Chondrocyte (in vitro differentiated cells): ENCODE data around the gene SMCHD1. TPM values are rescaled to one million over a fixed set of nuclear protein-coding genes. Genes with fewer than 3 reads are reported as not detected.

Experiments
- DNase-seq: peaks from one replicate; pipeline ENCODE4 v3.0.0; 2021; ENCODE audit warnings: mixed read lengths, low spot score
- H3K27ac Mint-ChIP-seq: one replicate; pipeline ENCODE4 v1.8.0; 2021; ENCODE audit warnings: mild to moderate bottlenecking, moderate library complexity, mixed read lengths; ENCODE audit not compliant: unreplicated experiment
- H3K27me3 Mint-ChIP-seq: 2 replicates; pipeline ENCODE4 v1.8.0; 2021; ENCODE audit warnings: low read depth, mixed read lengths
- H3K36me3 Mint-ChIP-seq: 2 replicates; pipeline ENCODE4 v1.8.0; 2021; ENCODE audit warnings: low read depth, mixed read lengths
- H3K4me1 Mint-ChIP-seq: 2 replicates; pipeline ENCODE4 v1.8.0; 2021; ENCODE audit warnings: low read depth, mild to moderate bottlenecking, mixed read lengths
- H3K4me3 Mint-ChIP-seq: one replicate; pipeline ENCODE4 v1.8.0; 2021; ENCODE audit warnings: mild to moderate bottlenecking, moderate library complexity, mixed read lengths; ENCODE audit not compliant: unreplicated experiment
- H3K9me3 Mint-ChIP-seq: 2 replicates; pipeline ENCODE4 v1.8.0; 2021; ENCODE audit warnings: low read depth, mixed read lengths
- long read RNA-seq: library from polyadenylated mRNA; stranded (forward); transcript quantifications from one replicate; pipeline ENCODE4 v2.0.0, GENCODE V29; 2021
- total RNA-seq: library from RNA; stranded (reverse); gene quantifications from 3 replicates; pipeline ENCODE4 v1.2.1, GENCODE V29; 2021
- TF ChIP-seq, protein P1 (sequence below): fragments of 200-600 bp; sonication (generic); IDR thresholded peaks from 2 replicates; pipeline ENCODE4 v1.5.0; 2021; ENCODE audit warnings: antibody characterized with exemption, mild to moderate bottlenecking, moderate library complexity

SMCHD1 gene
- total RNA-seq: 27.3 to 39.8 TPM (median 31.5 TPM) in 3 replicates
- long read RNA-seq, full-length matches to known transcripts: 8 of 15 reads
- long read RNA-seq, partial matches to known transcripts: 5 of 15 reads
- long read RNA-seq, other reads (novel, unspliced or antisense): 2 of 15 reads

DNA sequence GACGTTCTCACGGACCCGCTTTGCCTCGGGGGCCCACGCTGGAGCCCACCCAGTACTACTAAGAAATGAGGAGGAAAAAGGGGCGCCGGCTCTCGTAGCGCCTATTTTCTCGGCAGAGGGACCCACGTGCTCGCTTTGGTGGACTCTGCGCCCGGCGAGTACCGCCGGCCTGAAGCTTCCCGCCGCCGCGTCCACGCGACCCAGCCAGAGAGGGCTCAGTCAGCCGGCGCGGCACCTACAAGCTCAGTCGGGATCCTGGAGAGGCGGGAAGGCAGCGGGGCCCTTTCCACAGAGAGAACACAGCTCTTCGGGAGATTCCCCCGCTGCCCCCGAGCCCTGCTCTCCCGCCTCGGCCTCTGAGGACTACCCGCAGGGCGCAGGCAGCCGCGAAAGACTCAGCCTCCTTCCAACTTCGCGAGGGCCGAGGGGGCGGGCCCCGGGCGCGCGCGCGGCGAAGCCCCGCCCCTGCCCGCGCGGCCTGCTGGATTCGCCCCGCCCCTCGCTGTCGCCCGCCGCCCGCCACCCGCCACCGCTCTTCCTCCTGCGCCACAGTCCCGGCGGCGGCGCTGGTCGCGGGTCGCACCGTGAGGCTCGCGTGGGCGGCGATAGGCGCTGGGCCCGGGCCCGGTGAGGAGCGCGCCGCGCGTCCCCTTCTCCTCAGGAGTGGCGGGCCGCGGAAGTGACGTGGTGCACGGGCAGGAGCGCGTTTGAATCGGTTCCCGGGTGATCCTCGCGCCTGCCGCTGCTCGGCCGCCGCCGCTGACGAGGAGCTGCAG, at the start of gene SMCHD1:
Gene SMCHD1 (plus strand): TSS at position 549 of the 776 bp plus-strand sequence. CDS start 350 bp downstream, outside the sequence.
- Mint-ChIP-seq H3K4me1 (peaks cover 29% of the 10 kb centered on the region), H3K36me3 (no peaks in the 10 kb centered on the region), H3K4me3 (peak within 1 kb of the TSS; percentile 93), H3K27me3 (peaks cover 3% of the 10 kb centered on the region), H3K9me3 (no peaks in the 10 kb centered on the region), H3K27ac (peak within 1 kb of the TSS; percentile 93)
- TF ChIP-seq, protein P1, sequence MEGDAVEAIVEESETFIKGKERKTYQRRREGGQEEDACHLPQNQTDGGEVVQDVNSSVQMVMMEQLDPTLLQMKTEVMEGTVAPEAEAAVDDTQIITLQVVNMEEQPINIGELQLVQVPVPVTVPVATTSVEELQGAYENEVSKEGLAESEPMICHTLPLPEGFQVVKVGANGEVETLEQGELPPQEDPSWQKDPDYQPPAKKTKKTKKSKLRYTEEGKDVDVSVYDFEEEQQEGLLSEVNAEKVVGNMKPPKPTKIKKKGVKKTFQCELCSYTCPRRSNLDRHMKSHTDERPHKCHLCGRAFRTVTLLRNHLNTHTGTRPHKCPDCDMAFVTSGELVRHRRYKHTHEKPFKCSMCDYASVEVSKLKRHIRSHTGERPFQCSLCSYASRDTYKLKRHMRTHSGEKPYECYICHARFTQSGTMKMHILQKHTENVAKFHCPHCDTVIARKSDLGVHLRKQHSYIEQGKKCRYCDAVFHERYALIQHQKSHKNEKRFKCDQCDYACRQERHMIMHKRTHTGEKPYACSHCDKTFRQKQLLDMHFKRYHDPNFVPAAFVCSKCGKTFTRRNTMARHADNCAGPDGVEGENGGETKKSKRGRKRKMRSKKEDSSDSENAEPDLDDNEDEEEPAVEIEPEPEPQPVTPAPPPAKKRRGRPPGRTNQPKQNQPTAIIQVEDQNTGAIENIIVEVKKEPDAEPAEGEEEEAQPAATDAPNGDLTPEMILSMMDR: no peak
- peak; percentile 96 for DNase-seq

DNA sequence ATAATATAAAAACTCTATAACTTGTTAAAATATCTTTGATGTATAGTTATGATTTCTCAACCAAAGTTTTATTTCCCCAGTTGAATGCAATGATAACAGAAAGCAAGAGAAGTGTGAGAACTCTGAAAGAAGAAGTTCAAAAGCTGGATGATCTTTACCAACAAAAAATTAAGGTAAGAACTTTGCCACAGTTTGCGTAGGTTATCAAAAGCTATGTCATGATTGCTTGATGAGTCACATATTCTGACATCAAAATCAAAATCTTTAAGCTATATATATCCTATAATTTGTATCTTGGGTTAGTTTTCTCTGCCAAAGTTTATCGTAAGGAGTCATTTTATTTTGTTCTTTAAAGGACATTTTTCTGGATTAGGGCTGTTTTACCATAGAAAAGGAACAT, 49.2 kb upstream of the SMCHD1 start:
- TF ChIP-seq, protein P1: no peak
- peaks cover 2% of the 10 kb centered on the region for H3K36me3 Mint-ChIP-seq
- H3K4me3 Mint-ChIP-seq: no peak overlapping the region
- no peak overlapping the region for H3K27ac Mint-ChIP-seq
- H3K9me3 Mint-ChIP-seq: no peaks in the 10 kb centered on the region
- H3K4me1 Mint-ChIP-seq: peaks cover 10% of the 10 kb centered on the region
- no peaks in the 10 kb centered on the region for H3K27me3 Mint-ChIP-seq
- no peak for DNase-seq

DNA sequence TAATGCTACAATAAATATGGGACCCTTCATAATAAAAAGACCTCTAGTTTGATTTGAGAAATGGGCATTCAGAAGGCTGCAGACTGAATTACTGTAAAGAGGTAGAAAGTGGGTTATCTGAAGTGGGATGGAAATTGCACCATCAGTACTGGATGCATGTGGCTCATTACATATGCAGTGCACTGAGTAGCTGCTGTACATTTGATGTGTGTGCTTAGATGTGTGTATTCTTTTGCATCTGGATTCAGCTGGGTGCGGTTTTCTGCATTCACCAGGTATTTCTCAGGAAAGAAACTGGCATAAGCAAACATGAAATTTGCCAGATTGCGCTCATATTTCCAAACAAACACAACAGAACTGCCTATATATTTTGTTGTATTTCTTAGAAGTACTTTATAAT, 45.9 kb upstream of the SMCHD1 start:
- no peak for DNase-seq
- Mint-ChIP-seq H3K9me3 (no peaks in the 10 kb centered on the region), H3K4me1 (peaks cover 10% of the 10 kb centered on the region), H3K27ac (no peak overlapping the region), H3K36me3 (peaks cover 2% of the 10 kb centered on the region), H3K4me3 (no peak overlapping the region), H3K27me3 (no peaks in the 10 kb centered on the region)
- TF ChIP-seq, protein P1: no peak

DNA sequence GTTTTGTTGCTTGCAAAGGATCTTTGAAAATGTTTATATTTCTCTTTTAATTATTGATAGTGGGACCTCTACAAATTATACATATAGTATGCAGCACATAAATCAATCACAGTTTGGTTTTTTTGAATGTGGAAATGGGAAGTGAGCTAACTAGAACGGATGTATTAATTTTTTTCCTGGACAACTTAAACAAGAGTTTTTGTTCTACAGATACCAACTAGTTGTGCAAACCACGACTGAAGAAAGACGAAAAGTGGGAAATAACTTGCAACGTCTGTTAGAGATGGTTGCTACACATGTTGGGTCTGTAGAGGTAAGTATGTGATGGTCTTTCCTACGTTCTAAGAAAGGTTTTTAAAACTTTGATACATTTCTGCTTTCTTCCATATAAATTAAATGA, 45.0 kb upstream of the SMCHD1 start:
- TF ChIP-seq, protein P1: no peak
- peaks cover 5% of the 10 kb centered on the region for H3K36me3 Mint-ChIP-seq
- H3K4me1 Mint-ChIP-seq: peaks cover 10% of the 10 kb centered on the region
- no peaks in the 10 kb centered on the region for H3K27me3 Mint-ChIP-seq
- peaks cover 3% of the 10 kb centered on the region for H3K9me3 Mint-ChIP-seq
- DNase-seq: no peak
- no peak overlapping the region for H3K27ac Mint-ChIP-seq
- H3K4me3 Mint-ChIP-seq: no peak overlapping the region

DNA sequence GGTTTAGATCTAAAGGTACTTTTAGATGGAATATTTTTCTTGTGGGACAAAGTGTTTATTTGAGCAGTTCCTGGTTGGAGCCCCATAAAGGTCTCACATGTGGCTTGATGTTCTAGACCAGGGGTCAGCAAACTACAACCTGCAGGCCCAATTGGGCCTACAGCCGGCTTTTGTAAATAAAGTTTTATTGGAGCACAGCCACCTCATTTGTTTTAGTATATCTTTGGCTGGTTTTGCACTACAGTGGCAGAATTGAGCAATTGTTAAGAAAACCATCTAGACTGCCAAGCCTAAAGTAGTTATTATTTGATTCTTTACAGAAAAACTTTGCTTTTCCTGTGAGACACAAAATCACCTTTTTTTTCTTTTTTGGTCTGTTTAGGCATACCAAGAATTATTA, 42.5 kb upstream of the SMCHD1 start:
- H3K4me1 Mint-ChIP-seq: peaks cover 8% of the 10 kb centered on the region
- no peaks in the 10 kb centered on the region for H3K27me3 Mint-ChIP-seq
- H3K27ac Mint-ChIP-seq: no peak overlapping the region
- peaks cover 5% of the 10 kb centered on the region for H3K36me3 Mint-ChIP-seq
- no peak overlapping the region for H3K4me3 Mint-ChIP-seq
- TF ChIP-seq, protein P1: no peak
- peaks cover 3% of the 10 kb centered on the region for H3K9me3 Mint-ChIP-seq
- no peak for DNase-seq
